Measurements from ENCODE around the gene P2RX4.

Gene P2RX4

GRCh38 chr12:121259074-121259473, 49.1 kb downstream of the P2RX4 start:
- H3K36me3 ChIP-seq (ENCODE audit: control insufficient read depth, insufficient read depth, low read length), result peaks cover 21% of the 10 kb centered on the region
- no peaks in the 10 kb centered on the region for H3K27me3 ChIP-seq (replicated peaks; ENCODE audit: control insufficient read depth, insufficient read depth, low read length)
- H3K4me3 ChIP-seq (replicated peaks; ENCODE audit: low read depth, low read length), result no peak overlapping the region
- TF ChIP-seq, protein P1, sequence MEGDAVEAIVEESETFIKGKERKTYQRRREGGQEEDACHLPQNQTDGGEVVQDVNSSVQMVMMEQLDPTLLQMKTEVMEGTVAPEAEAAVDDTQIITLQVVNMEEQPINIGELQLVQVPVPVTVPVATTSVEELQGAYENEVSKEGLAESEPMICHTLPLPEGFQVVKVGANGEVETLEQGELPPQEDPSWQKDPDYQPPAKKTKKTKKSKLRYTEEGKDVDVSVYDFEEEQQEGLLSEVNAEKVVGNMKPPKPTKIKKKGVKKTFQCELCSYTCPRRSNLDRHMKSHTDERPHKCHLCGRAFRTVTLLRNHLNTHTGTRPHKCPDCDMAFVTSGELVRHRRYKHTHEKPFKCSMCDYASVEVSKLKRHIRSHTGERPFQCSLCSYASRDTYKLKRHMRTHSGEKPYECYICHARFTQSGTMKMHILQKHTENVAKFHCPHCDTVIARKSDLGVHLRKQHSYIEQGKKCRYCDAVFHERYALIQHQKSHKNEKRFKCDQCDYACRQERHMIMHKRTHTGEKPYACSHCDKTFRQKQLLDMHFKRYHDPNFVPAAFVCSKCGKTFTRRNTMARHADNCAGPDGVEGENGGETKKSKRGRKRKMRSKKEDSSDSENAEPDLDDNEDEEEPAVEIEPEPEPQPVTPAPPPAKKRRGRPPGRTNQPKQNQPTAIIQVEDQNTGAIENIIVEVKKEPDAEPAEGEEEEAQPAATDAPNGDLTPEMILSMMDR (IDR thresholded peaks at IDR 0.05; ENCODE audit: insufficient read depth, low read length, poor library complexity, severe bottlenecking), result no peak
- no peak for DNase-seq (ENCODE audit: extremely low read depth, insufficient read length)

GRCh38 chr12:121260091-121260490, 50.2 kb downstream of the P2RX4 start:
- TF ChIP-seq, protein P1 (IDR thresholded peaks at IDR 0.05; ENCODE audit: insufficient read depth, low read length, poor library complexity, severe bottlenecking), result no peak
- no peaks in the 10 kb centered on the region for H3K27me3 ChIP-seq (replicated peaks; ENCODE audit: control insufficient read depth, insufficient read depth, low read length)
- no peak overlapping the region for H3K4me3 ChIP-seq (replicated peaks; ENCODE audit: low read depth, low read length)
- H3K36me3 ChIP-seq (ENCODE audit: control insufficient read depth, insufficient read depth, low read length), result peaks cover 22% of the 10 kb centered on the region
- no peak for DNase-seq (ENCODE audit: extremely low read depth, insufficient read length)

- DNase-seq (ENCODE audit: extremely low read depth, insufficient read length), result no peak
These were observed 51.5 kb downstream of the P2RX4 start for GRCh38 chr12:121261398-121261797.

DNA sequence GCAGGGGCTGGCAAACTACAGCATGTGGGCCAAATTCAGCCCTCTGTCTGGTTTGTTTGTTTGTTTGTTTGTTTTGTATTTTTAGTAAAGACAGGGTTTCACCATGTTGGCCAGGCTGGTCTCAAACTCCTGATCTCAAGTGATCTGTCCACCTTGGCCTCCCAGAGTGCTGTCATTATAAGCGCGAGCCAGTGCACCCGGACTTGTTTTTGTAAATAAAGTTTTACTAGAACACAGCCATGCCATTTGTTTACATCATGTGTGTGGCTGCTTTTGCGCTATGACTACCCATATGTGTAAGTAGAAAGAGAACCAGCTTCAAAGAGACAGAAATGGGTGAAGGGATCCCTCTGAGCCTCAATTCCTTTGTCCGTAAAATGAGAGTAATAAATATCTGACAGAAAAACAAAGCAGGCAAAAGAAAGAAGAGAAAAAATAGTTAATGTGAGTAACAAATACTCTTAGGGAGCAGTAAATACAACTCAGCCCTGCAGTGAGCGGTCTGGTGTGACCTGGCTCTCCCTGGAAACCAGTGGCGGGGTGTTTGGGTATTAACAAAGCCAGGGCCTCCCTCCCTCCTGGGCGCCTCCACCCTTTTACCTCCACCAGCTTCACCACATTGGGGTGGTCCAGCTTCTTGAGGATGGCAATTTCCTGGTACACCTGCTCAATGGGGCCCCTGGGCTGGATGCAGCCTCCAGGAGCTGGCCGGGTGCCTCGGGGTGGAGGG, 53.4 kb downstream of the P2RX4 start:
- TF ChIP-seq, protein P1 (IDR thresholded peaks at IDR 0.05; ENCODE audit: insufficient read depth, low read length, poor library complexity, severe bottlenecking), result no peak
- no peak for DNase-seq (ENCODE audit: extremely low read depth, insufficient read length)
- H3K36me3 ChIP-seq (ENCODE audit: control insufficient read depth, insufficient read depth, low read length), result peaks cover 19% of the 10 kb centered on the region
- no peaks in the 10 kb centered on the region for H3K27me3 ChIP-seq (replicated peaks; ENCODE audit: control insufficient read depth, insufficient read depth, low read length)
- H3K4me3 ChIP-seq (replicated peaks; ENCODE audit: low read depth, low read length), result no peak overlapping the region

More at GRCh38 chr12:121261398-121261797, 51.5 kb downstream of the P2RX4 start:
- Histone ChIP-seq H3K4me3 (replicated peaks; ENCODE audit: low read depth, low read length) (no peak overlapping the region), H3K36me3 (ENCODE audit: control insufficient read depth, insufficient read depth, low read length) (peaks cover 20% of the 10 kb centered on the region), H3K27me3 (replicated peaks; ENCODE audit: control insufficient read depth, insufficient read depth, low read length) (no peaks in the 10 kb centered on the region)
- TF ChIP-seq, protein P1 (IDR thresholded peaks at IDR 0.05; ENCODE audit: insufficient read depth, low read length, poor library complexity, severe bottlenecking), result no peak

GRCh38 chr12:121264135-121264534, 54.2 kb downstream of the P2RX4 start:
- no peak overlapping the region for H3K4me3 ChIP-seq (replicated peaks; ENCODE audit: low read depth, low read length)
- peaks cover 25% of the 10 kb centered on the region for H3K36me3 ChIP-seq (ENCODE audit: control insufficient read depth, insufficient read depth, low read length)

More at GRCh38 chr12:121264135-121264534, 54.2 kb downstream of the P2RX4 start:
- TF ChIP-seq, protein P1 (IDR thresholded peaks at IDR 0.05; ENCODE audit: insufficient read depth, low read length, poor library complexity, severe bottlenecking), result no peak
- no peaks in the 10 kb centered on the region for H3K27me3 ChIP-seq (replicated peaks; ENCODE audit: control insufficient read depth, insufficient read depth, low read length)
- no peak for DNase-seq (ENCODE audit: extremely low read depth, insufficient read length)
